ENCODE results near the gene NHSL2.
"Not testable (repeated sequence)": the region's sequence is repeated elsewhere in the genome, so short reads cannot be mapped to it uniquely, and the experiment has no call there.

Gene NHSL2

DNA sequence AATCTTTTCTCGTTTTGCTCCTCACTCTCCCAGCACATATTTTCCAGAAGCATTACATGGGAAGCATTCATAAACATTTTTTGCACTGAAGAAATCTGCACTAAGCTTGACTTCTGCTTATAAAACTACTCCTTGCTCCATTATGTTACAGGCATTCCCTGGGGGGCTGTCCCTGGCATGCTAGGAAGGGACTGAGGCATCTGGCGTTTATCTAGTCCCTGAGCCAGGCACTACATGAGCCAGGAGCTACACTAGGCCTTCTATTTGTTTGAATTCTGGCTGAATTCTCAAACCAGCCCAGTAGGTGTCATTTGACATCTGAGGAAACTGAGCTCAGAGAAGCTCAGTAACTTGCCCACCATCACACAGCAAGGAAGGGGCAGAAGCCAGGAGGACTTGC is 43.3 kb downstream of the NHSL2 start:
- DNase-seq (ENCODE audit: low read depth): no peak
- H3K4me3 ChIP-seq (ENCODE audit: low read depth, low read length): no peak overlapping the region
- TF ChIP-seq, protein P1, sequence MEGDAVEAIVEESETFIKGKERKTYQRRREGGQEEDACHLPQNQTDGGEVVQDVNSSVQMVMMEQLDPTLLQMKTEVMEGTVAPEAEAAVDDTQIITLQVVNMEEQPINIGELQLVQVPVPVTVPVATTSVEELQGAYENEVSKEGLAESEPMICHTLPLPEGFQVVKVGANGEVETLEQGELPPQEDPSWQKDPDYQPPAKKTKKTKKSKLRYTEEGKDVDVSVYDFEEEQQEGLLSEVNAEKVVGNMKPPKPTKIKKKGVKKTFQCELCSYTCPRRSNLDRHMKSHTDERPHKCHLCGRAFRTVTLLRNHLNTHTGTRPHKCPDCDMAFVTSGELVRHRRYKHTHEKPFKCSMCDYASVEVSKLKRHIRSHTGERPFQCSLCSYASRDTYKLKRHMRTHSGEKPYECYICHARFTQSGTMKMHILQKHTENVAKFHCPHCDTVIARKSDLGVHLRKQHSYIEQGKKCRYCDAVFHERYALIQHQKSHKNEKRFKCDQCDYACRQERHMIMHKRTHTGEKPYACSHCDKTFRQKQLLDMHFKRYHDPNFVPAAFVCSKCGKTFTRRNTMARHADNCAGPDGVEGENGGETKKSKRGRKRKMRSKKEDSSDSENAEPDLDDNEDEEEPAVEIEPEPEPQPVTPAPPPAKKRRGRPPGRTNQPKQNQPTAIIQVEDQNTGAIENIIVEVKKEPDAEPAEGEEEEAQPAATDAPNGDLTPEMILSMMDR (IDR thresholded peaks at IDR 0.05; ENCODE audit: control insufficient read depth, extremely low read depth, insufficient read depth): no peak

DNA sequence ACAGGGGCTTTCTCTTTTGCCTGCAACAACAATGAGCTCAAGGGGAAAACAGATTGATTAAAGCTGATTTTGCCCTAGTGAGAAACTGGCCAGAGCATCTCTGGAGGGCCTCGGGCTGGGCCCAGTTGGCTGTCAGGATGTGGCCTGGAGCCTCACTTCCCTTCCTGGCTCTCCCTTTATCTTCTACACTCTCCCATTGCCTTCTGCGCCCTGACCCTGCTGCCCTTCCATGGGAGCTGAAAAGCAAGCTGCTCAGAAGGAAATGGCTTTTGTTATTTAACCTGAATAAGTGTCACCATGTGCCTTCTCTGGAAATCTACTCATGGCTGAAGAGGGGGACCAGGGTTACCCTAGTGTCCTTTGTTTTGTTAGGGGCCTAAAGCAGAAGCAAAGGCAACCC is 43.8 kb downstream of the NHSL2 start:
- H3K4me3 ChIP-seq (ENCODE audit: low read depth, low read length): no peak overlapping the region
- TF ChIP-seq, protein P1 (IDR thresholded peaks at IDR 0.05; ENCODE audit: control insufficient read depth, extremely low read depth, insufficient read depth): no peak
- no peak for DNase-seq (ENCODE audit: low read depth)

DNA sequence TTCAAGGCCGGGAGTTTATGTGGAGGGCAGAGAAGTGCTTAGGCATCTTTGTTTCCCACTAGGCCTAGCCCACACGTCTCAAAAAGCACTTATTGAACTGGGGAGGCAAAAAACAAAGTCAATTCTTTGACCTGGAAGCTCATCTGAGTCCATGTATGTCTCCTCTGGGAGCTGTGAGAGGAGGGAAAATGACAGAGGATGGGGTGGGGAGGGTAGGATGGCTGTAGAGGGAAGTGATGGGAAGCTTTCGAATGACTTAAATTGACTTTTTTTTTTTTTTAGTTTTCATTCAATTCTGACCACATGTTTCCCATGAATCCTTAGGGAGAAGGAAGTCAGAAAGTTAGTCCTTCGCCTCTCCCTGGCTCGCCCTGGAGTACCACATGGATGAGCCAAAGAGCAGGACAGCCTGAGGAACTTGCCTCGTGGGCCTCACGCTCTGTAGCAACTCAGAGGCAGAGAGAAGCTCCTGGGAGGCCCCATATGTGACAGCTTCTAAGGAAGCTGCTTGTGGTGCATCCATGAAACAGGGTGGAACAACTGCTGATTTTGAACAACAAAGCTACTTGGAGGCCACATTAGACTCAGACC is 45.0 kb downstream of the NHSL2 start:
- no peak for DNase-seq (ENCODE audit: low read depth)
- TF ChIP-seq, protein P1 (IDR thresholded peaks at IDR 0.05; ENCODE audit: control insufficient read depth, extremely low read depth, insufficient read depth): no peak
- H3K4me3 ChIP-seq (ENCODE audit: low read depth, low read length): no peak overlapping the region

DNA sequence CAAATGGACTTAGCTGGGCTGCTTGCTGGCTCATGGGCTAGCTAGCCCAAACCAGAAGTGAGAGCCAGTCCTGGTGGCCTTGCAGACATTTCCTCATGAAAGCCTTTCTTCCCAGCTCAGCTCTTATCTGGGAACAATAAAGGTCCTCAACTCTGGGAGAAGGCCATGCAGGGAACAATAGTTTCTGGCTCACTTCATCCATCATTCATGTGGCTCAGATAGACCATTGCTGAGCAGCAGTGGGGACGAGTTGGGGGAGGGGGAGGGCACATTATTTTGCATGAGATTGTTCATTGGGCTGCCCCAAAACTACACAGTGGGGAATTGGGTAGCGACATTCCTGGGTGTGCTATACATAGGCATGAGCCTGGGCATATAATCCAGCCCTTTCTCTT is 47.6 kb downstream of the NHSL2 start:
- TF ChIP-seq, protein P1 (IDR thresholded peaks at IDR 0.05; ENCODE audit: control insufficient read depth, extremely low read depth, insufficient read depth): no peak
- DNase-seq (ENCODE audit: low read depth): no peak
- H3K4me3 ChIP-seq (ENCODE audit: low read depth, low read length): no peak overlapping the region

DNA sequence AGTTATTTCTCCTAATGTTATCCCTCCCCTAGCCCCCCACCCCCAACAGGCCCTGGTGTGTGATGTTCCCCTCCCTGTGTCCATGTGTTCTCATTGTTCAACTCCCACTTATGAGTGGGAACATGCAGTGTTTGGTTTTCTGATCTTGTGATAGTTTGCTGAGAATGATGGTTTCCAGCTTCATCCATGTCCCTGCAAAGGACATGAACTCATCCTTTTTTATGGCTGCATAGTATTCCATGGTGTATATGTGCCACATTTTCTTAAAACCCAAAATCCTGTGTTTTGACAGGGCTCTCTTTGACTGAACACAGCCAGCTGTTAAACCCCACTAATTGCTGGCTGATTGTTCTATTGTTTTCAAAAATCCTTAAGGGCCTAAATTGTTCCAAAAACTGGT is 53.5 kb downstream of the NHSL2 start:
- not testable (repeated sequence) for DNase-seq (ENCODE audit: low read depth); H3K4me3 ChIP-seq (ENCODE audit: low read depth, low read length)

DNA sequence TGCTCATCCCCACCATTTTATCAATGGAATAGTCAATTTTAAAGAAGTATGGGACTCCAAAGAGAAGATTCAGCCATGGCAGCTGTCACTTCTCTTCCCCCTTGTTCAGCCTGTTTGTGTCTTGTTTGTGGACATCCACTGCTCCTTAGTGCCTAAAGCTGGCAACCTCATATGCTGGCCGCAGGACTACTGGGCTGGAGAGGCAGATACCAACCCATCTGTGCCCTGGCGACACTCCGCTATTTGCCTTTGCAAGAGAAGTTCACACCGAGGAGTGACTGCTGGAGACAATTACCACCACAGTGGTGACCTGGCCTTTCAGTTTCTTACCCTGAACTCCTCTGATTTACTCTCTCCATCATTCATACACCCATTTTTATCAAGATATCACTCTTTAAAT is 64.3 kb downstream of the NHSL2 start:
- TF ChIP-seq, protein P1 (IDR thresholded peaks at IDR 0.05; ENCODE audit: control insufficient read depth, extremely low read depth, insufficient read depth): no peak
- H3K4me3 ChIP-seq (ENCODE audit: low read depth, low read length): no peak overlapping the region
- DNase-seq (ENCODE audit: low read depth): no peak

DNA sequence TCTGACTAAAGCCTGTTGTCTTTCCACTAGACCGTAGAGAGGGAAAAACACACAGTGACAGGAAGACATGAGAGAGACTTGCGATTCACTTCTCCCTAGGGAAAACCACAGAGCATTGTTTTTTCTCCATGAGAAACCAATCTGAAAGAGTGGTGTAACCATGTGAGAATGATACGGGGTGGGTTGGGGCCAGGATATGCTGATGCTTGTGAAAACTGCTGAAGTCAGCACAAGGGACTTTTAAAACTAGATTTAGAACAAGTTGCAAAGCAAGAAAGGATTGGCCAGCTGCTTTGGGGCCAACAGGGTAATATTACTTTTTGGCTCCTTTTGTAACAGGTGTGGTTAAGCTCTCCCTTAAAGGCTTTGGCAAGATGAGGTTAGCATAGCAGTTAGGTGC is 66.1 kb downstream of the NHSL2 start:
- DNase-seq (ENCODE audit: low read depth): no peak
- TF ChIP-seq, protein P1 (IDR thresholded peaks at IDR 0.05; ENCODE audit: control insufficient read depth, extremely low read depth, insufficient read depth): no peak
- no peak overlapping the region for H3K4me3 ChIP-seq (ENCODE audit: low read depth, low read length)

Data from LNCaP clone FGC (cell line).